H1 (cell line): Measurements from ENCODE around the gene TMEM255B. TPM values are rescaled to one million over a fixed set of nuclear protein-coding genes. Genes with fewer than 3 reads are reported as not detected.

Source experiments
- CTCF ChIA-PET: fragments of 300-600 bp; sonication (Branson Sonifier 250); formaldehyde crosslinking; loops from one replicate; lab custom pipeline; 2021; ENCODE audit not compliant: partially characterized antibody; lab: Charles Lee
- POLR2A ChIA-PET: fragments of 300-600 bp; sonication (Branson Sonifier 250); formaldehyde crosslinking; loops from one replicate; lab custom pipeline; 2021; ENCODE audit warnings: inconsistent platforms; ENCODE audit not compliant: partially characterized antibody; lab: Charles Lee
- DNase-seq, 2 experiments: peaks; one replicate each; pipeline versions ENCODE4 v3.0.0 to v3.0.0-alpha.2; 2010 to 2022; ENCODE audit warnings: low spot score in 2 of 2, low read depth in 1 of 2, mixed read lengths in 1 of 2
- FAIRE-seq: peaks from 2 replicates; lab custom pipeline; 2011; peaks lifted over from hg19 to GRCh38; lab: Jason Lieb, UNC
- H2AFZ ChIP-seq: 2 replicates; pipeline ENCODE4 v1.8.1; 2012; ENCODE audit warnings: low read length, inconsistent platforms
- H2AK5ac ChIP-seq: 2 replicates; pipeline ENCODE4 v1.6.1; 2013; ENCODE audit warnings: low read depth, low read length
- H2BK120ac ChIP-seq: replicated peaks from 2 replicates; pipeline ENCODE3; 2013; ENCODE audit warnings: low read depth, low read length, inconsistent platforms
- H2BK12ac ChIP-seq: 2 replicates; pipeline ENCODE4 v1.6.1; 2013; ENCODE audit warnings: low read depth, low read length
- H2BK15ac ChIP-seq: 2 replicates; pipeline ENCODE4 v1.6.1; 2013; ENCODE audit warnings: low read length
- H2BK20ac ChIP-seq: 2 replicates; pipeline ENCODE4 v1.6.1; 2013; ENCODE audit warnings: low read length
- H2BK5ac ChIP-seq: 2 replicates; pipeline ENCODE4 v1.6.1; 2013; ENCODE audit warnings: low read depth, low read length
- H3K14ac ChIP-seq: 2 replicates; pipeline ENCODE4 v1.6.1; 2013; ENCODE audit warnings: inconsistent platforms; ENCODE audit not compliant: insufficient read length
- H3K18ac ChIP-seq: 2 replicates; pipeline ENCODE4 v1.6.1; 2013; ENCODE audit warnings: low read length; ENCODE audit errors: extremely low read depth
- H3K23ac ChIP-seq: 2 replicates; pipeline ENCODE4 v1.6.1; 2013; ENCODE audit warnings: inconsistent platforms; ENCODE audit not compliant: insufficient read length
- H3K23me2 ChIP-seq: 2 replicates; pipeline ENCODE4 v1.6.1; 2013; ENCODE audit warnings: low read depth, low read length
- H3K27ac ChIP-seq: 2 replicates; pipeline ENCODE4 v1.6.1; 2011; ENCODE audit warnings: low read depth, low read length, inconsistent platforms
- H3K27me3 ChIP-seq, 4 experiments: replicated peaks in 1 of 4; 1 replicate in 1 of 4; 2 replicates in 3 of 4; pipeline versions ENCODE4 v1.6.1 to v1.8.1; 2011 to 2013; ENCODE audit warnings: low read length in 3 of 4, mild to moderate bottlenecking in 3 of 4, inconsistent platforms in 2 of 4, mixed read lengths in 2 of 4, moderate library complexity in 1 of 4; ENCODE audit not compliant: control insufficient read depth in 3 of 4, insufficient read depth in 3 of 4; ENCODE audit errors: extremely low read depth in 1 of 4
- H3K36me3 ChIP-seq, 4 experiments: 2 replicates each; pipeline versions ENCODE4 v1.6.1 to v1.8.1; 2011 to 2013; ENCODE audit warnings: mild to moderate bottlenecking in 4 of 4, low read length in 3 of 4, moderate library complexity in 2 of 4, control low read depth in 1 of 4, inconsistent platforms in 1 of 4; ENCODE audit not compliant: insufficient read depth in 4 of 4, control insufficient read depth in 2 of 4
- H3K4ac ChIP-seq: replicated peaks from 2 replicates; pipeline ENCODE3; 2013; ENCODE audit warnings: low read length, low read depth, mixed read lengths, inconsistent platforms; ENCODE audit not compliant: insufficient read length
- H3K4me1 ChIP-seq, 4 experiments: replicated peaks in 1 of 4; 1 replicate in 1 of 4; 2 replicates in 3 of 4; pipeline versions ENCODE4 v1.6.1 to v1.8.1; 2011 to 2013; ENCODE audit warnings: low read length in 3 of 4, inconsistent platforms in 2 of 4, mixed read lengths in 1 of 4; ENCODE audit not compliant: insufficient read depth in 4 of 4, control insufficient read depth in 3 of 4
- H3K4me2 ChIP-seq, 2 experiments: 2 replicates each; pipeline versions ENCODE4 v1.6.1 to v1.8.1; 2011 to 2013; ENCODE audit warnings: low read depth in 2 of 2, low read length in 2 of 2, control low read depth in 1 of 2, inconsistent platforms in 1 of 2, mild to moderate bottlenecking in 1 of 2; ENCODE audit not compliant: insufficient read depth in 1 of 2
- H3K4me3 ChIP-seq, 4 experiments: fragments of 200-600, 300-600 bp in 1 of 4; sonication (generic), shearing (Covaris generic), sonication (Bioruptor Twin) in 1 of 4; 2 replicates each; pipeline versions ENCODE4 v1.5.1 to v1.8.1; 2011 to 2016; ENCODE audit warnings: low read length in 4 of 4, low read depth in 3 of 4, control low read depth in 2 of 4, inconsistent platforms in 2 of 4, mild to moderate bottlenecking in 2 of 4, mixed read lengths in 1 of 4, moderate library complexity in 1 of 4; ENCODE audit not compliant: insufficient read depth in 2 of 4; ENCODE audit errors: extremely low read depth in 1 of 4
- H3K56ac ChIP-seq: replicated peaks from 2 replicates; pipeline ENCODE3; 2013; ENCODE audit warnings: low read depth, mild to moderate bottlenecking, mixed read lengths, low read length, inconsistent platforms; ENCODE audit not compliant: insufficient read length
- H3K79me1 ChIP-seq: 2 replicates; pipeline ENCODE4 v1.6.1; 2013; ENCODE audit warnings: low read depth, low read length, control low read depth
- H3K79me2 ChIP-seq, 2 experiments: 2 replicates each; pipeline versions ENCODE4 v1.6.1 to v1.8.1; 2012 to 2013; ENCODE audit warnings: low read length in 2 of 2, mild to moderate bottlenecking in 2 of 2, inconsistent platforms in 1 of 2; ENCODE audit not compliant: insufficient read depth in 2 of 2, control insufficient read depth in 1 of 2
- H3K9ac ChIP-seq, 4 experiments: replicated peaks in 1 of 4; 1 replicate in 1 of 4; 2 replicates in 3 of 4; pipeline versions ENCODE4 v1.6.1 to v1.8.1; 2011 to 2013; ENCODE audit warnings: low read depth in 3 of 4, low read length in 3 of 4, control low read depth in 2 of 4, mild to moderate bottlenecking in 2 of 4, moderate library complexity in 2 of 4, inconsistent platforms in 1 of 4; ENCODE audit errors: extremely low read depth in 1 of 4
- H3K9me3 ChIP-seq, 2 experiments: 2 replicates each; pipeline versions ENCODE4 v1.6.1 to v1.8.1; 2012 to 2013; ENCODE audit warnings: mild to moderate bottlenecking in 2 of 2, moderate library complexity in 2 of 2, control low read depth in 1 of 2, inconsistent platforms in 1 of 2, low read depth in 1 of 2, low read length in 1 of 2, mixed read lengths in 1 of 2; ENCODE audit not compliant: insufficient read depth in 2 of 2
- H4K20me1 ChIP-seq, 2 experiments: replicated peaks in 1 of 2; 2 replicates each; pipeline versions ENCODE3 to v1.8.1; 2011 to 2013; ENCODE audit warnings: inconsistent platforms in 2 of 2, low read length in 2 of 2, mild to moderate bottlenecking in 1 of 2; ENCODE audit not compliant: insufficient read depth in 2 of 2, control insufficient read depth in 1 of 2
- H4K5ac ChIP-seq: 2 replicates; pipeline ENCODE4 v1.6.1; 2013; ENCODE audit warnings: low read length, low read depth, mixed read lengths, inconsistent platforms; ENCODE audit not compliant: insufficient read length
- H4K8ac ChIP-seq: 2 replicates; pipeline ENCODE4 v1.8.0; 2013; ENCODE audit warnings: mild to moderate bottlenecking, moderate library complexity, low read length, inconsistent platforms; ENCODE audit not compliant: insufficient read depth; ENCODE audit errors: extremely low read depth
- H4K91ac ChIP-seq: replicated peaks from 2 replicates; pipeline ENCODE3; 2013; ENCODE audit warnings: low read length, mixed read lengths, inconsistent platforms; ENCODE audit not compliant: insufficient read length
- CTBP2 ChIP-seq: IDR thresholded peaks from 2 replicates; pipeline ENCODE4 v1.7.0; 2011; ENCODE audit warnings: borderline replicate concordance, mild to moderate bottlenecking, moderate library complexity, mixed read lengths, low read length; ENCODE audit not compliant: insufficient read depth, insufficient read length
- EGR1 ChIP-seq: IDR thresholded peaks from 2 replicates; pipeline ENCODE4 v1.6.1; 2011; ENCODE audit warnings: low read depth, low read length, borderline replicate concordance
- FOSL1 ChIP-seq: IDR thresholded peaks from 2 replicates; pipeline ENCODE4 v1.6.1; 2011; ENCODE audit warnings: mild to moderate bottlenecking, low read depth, low read length, moderate library complexity; ENCODE audit not compliant: insufficient read depth
- RBBP5 ChIP-seq: IDR thresholded peaks from 2 replicates; pipeline ENCODE4 v1.7.1; 2012; ENCODE audit warnings: low read depth, mild to moderate bottlenecking, inconsistent platforms, low read length, moderate library complexity, borderline replicate concordance
- RNF2 ChIP-seq: fragments of 200-900, 300-1000 bp; sonication (generic); IDR thresholded peaks from 2 replicates; pipeline ENCODE4 v1.7.1; 2016; ENCODE audit warnings: borderline replicate concordance, low read depth, mild to moderate bottlenecking, antibody characterized with exemption, low read length; ENCODE audit not compliant: poor library complexity, severe bottlenecking; ENCODE audit errors: missing control alignments
- SP2 ChIP-seq: IDR thresholded peaks from 2 replicates; pipeline ENCODE4 v1.6.1; 2012; ENCODE audit warnings: mild to moderate bottlenecking, low read length, inconsistent platforms
- SRF ChIP-seq: IDR thresholded peaks from 2 replicates; pipeline ENCODE4 v1.6.1; 2011; ENCODE audit warnings: mild to moderate bottlenecking, low read depth, low read length, moderate library complexity
- WGBS, 2 experiments: shearing (Covaris generic) in 1 of 2; methylation state at CpG; one replicate each; pipeline versions ENCODE4 v1.1.6 to v1.1.7; 2013 to 2015; ENCODE audit warnings: low lambda C conversion rate in 2 of 2, mixed read lengths in 2 of 2, inconsistent platforms in 1 of 2, low coverage in 1 of 2, missing lambda C conversion rate in 1 of 2; ENCODE audit not compliant: insufficient replicate concordance in 2 of 2, insufficient coverage in 1 of 2, insufficient read length in 1 of 2; ENCODE audit errors: extremely low coverage in 1 of 2, missing lambda C conversion rate in 1 of 2; 5-methylcytosine and 5-hydroxymethylcytosine counted together
- polyA plus RNA-seq, 7 experiments: library from polyadenylated mRNA; depleted of rRNA in 3 of 7; stranded (reverse) in 5 of 7; unstranded in 2 of 7; fragments of >200 nt in 5 of 7; fragments of 200-250 nt in 2 of 7; gene quantifications; 1 replicate in 5 of 7; 2 replicates in 1 of 7; 4 replicates in 1 of 7; pipeline versions ENCODE4 v1.2.1 to v1.2.3, GENCODE V29; 2011 to 2013; ENCODE audit warnings: missing spikeins in 2 of 7, mixed read lengths in 2 of 7
- total RNA-seq: library from RNA; stranded (reverse); fragmentation: NEBNext Ultra II Directional; extraction: Animal tissue kit (Norgen Biotek cat#: 25700); gene quantifications from 2 replicates; pipeline ENCODE4 v1.2.1, GENCODE V29; 2021

Gene TMEM255B
- total and polyA plus RNA-seq, 2 of the 8 experiments (the other 6 are each of a cell fraction or from before 2014, with no cell fraction given): 3.4 to 4.4 TPM

GRCh38 chr13:113756441-113757097 lies 2.5 kb upstream of the TMEM255B start:
- Histone ChIP-seq H2AK5ac (0 out of 2 replicates have a peak overlapping the region, but pooled peaks have one; percentile 29), H3K56ac (no peak overlapping the region), H3K4me2 (no peak overlapping the region; a peak in 1 of 4 replicates), H3K23me2 (peaks cover 16% of the 10 kb centered on the region; the same call in 1 of the 2 replicates), H3K9ac (no peak overlapping the region), H3K18ac (no peak overlapping the region), H2BK120ac (no peak overlapping the region), H4K20me1 (peaks cover 0 to 8% of the 10 kb centered on the region in 2 experiments), H3K27ac (no peak overlapping the region), H3K27me3 (peaks cover 2 to 32% (median 25%) of the 10 kb centered on the region in 4 experiments), H2BK20ac (no peak overlapping the region), H4K91ac (no peak overlapping the region), H3K23ac (no peak overlapping the region), H2BK12ac (0 out of 2 replicates have a peak overlapping the region, but pooled peaks have one; percentile 5), H3K4me3 (no peak overlapping the region), H3K79me2 (peaks cover 0 to 4% of the 10 kb centered on the region in 2 experiments; a peak in 1 of 4 replicates), H3K9me3 (peaks cover 0 to 2% of the 10 kb centered on the region in 2 experiments; a peak in 1 of 4 replicates), H4K5ac (no peak overlapping the region), H3K79me1 (no peaks in the 10 kb centered on the region; the same call in 1 of the 2 replicates), H3K14ac (no peak overlapping the region), H2BK5ac (no peak overlapping the region), H3K4me1 (peaks cover 3 to 7% (median 5%) of the 10 kb centered on the region in 4 experiments; a peak in 5 of 7 replicates), H2AFZ (no peak overlapping the region), H4K8ac (no peak overlapping the region), H3K36me3 (no peaks in the 10 kb centered on the region), H2BK15ac (no peak overlapping the region), H3K4ac (no peak overlapping the region)
- ChIA-PET POLR2A (no interaction called here), CTCF (interaction anchor here (0.9 to 1.7 kb wide), 6 partner anchors 14 to 56 kb away, joined by 3 to 5 read pairs (median 4); no protein-coding TSS in a partner anchor)
- WGBS, 2 experiments: 86% methylated on average over 20 of the region's 20 CpGs; no CpG with 5 or more reads in 1 of the 2 experiments
- TF ChIP-seq EGR1: no peak
- no peak for TF ChIP-seq RBBP5
- TF ChIP-seq RNF2: no peak
- no peak for TF ChIP-seq SRF
- TF ChIP-seq FOSL1: no peak
- TF ChIP-seq CTBP2: no peak
- TF ChIP-seq SP2: no peak
- no peak for DNase-seq
- no peak for FAIRE-seq
